ENCODE data around the gene PRSS56. TPM values are rescaled to one million over a fixed set of nuclear protein-coding genes. Genes with fewer than 3 reads are reported as not detected.

The PRSS56 gene
- not detected for total RNA-seq
- not detected for polyA plus RNA-seq
- long read RNA-seq, donor 1 = 0 reads
- long read RNA-seq, donor 2 = 0 reads

GRCh38 chr2:232519581-232520438 is at the start of gene PRSS56:
Gene PRSS56, plus strand, starts transcription at chr2:232520388. Its CDS starts 211 bp downstream, at chr2:232520599.
- no peaks in the 10 kb centered on the region for H3K27me3 ChIP-seq (ENCODE audit: control insufficient read depth in 1 of 2, insufficient read depth in 2 of 2, low read length in 1 of 2)
- H3K9me3 ChIP-seq (ENCODE audit: control insufficient read depth, low read length) = no peaks in the 10 kb centered on the region
- H3K4me1 ChIP-seq (ENCODE audit: control insufficient read depth in 1 of 2, insufficient read depth in 2 of 2, low read length in 2 of 2) = no peaks in the 10 kb centered on the region
- ATAC-seq (ENCODE audit: low FRiP score) (no peak), DNase-seq (no peak)
- no peak within 1 kb of the TSS for H3K27ac ChIP-seq (ENCODE audit: low read depth in 1 of 2, low read length in 2 of 2)
- 49 to 60% methylated on average over 18 to 19 of the region's 19 CpGs for WGBS, 2 donors
- H3K36me3 ChIP-seq (ENCODE audit: control insufficient read depth in 1 of 2, insufficient read depth in 2 of 2, low read length in 1 of 2) = no peaks in the 10 kb centered on the region
- no peak within 1 kb of the TSS for H3K4me3 ChIP-seq (ENCODE audit: low read length in 2 of 2)
- intact Hi-C loops (cut with DNase I) = loop anchor here in 1 of 2 donors (10.0 kb wide), 1 partner anchor 615 kb away; no protein-coding TSS in a partner anchor

- Histone ChIP-seq H3K27ac (ENCODE audit: low read depth in 1 of 2, low read length in 2 of 2) (no peak overlapping the region), H3K4me3 (ENCODE audit: low read length in 2 of 2) (no peak overlapping the region), H3K9me3 (ENCODE audit: control insufficient read depth, low read length) (no peaks in the 10 kb centered on the region), H3K4me1 (ENCODE audit: control insufficient read depth in 1 of 2, insufficient read depth in 2 of 2, low read length in 2 of 2) (no peaks in the 10 kb centered on the region), H3K27me3 (ENCODE audit: control insufficient read depth in 1 of 2, insufficient read depth in 2 of 2, low read length in 1 of 2) (peaks cover 0 to 4% of the 10 kb centered on the region in 2 donors), H3K36me3 (ENCODE audit: control insufficient read depth in 1 of 2, insufficient read depth in 2 of 2, low read length in 1 of 2) (no peaks in the 10 kb centered on the region)
- WGBS, 2 donors = 12% methylated on average over 6 of the region's 6 CpGs
- no peak for ATAC-seq (ENCODE audit: low FRiP score)
- no peak for DNase-seq
- intact Hi-C loops (cut with DNase I) = no loop called here
Observed at GRCh38 chr2:232473467-232473890, 46.7 kb upstream of the PRSS56 start.

- peaks cover 0 to 1% of the 10 kb centered on the region in 2 donors for H3K27me3 ChIP-seq (ENCODE audit: control insufficient read depth in 1 of 2, insufficient read depth in 2 of 2, low read length in 1 of 2)
- WGBS, 2 donors = 75 to 87% methylated on average over 2 of the region's 2 CpGs
- DNase-seq (peak; percentile 17 to 31), ATAC-seq (ENCODE audit: low FRiP score) (no peak)
- H3K27ac ChIP-seq (ENCODE audit: low read depth in 1 of 2, low read length in 2 of 2) = no peak overlapping the region
- intact Hi-C loops (cut with DNase I) = no loop called here
- no peaks in the 10 kb centered on the region for H3K4me1 ChIP-seq (ENCODE audit: control insufficient read depth in 1 of 2, insufficient read depth in 2 of 2, low read length in 2 of 2)
- no peaks in the 10 kb centered on the region for H3K36me3 ChIP-seq (ENCODE audit: control insufficient read depth in 1 of 2, insufficient read depth in 2 of 2, low read length in 1 of 2)
- H3K4me3 ChIP-seq (ENCODE audit: low read length in 2 of 2) = no peak overlapping the region
- H3K9me3 ChIP-seq (ENCODE audit: control insufficient read depth, low read length) = no peaks in the 10 kb centered on the region
Observed at GRCh38 chr2:232476045-232476444, 44.1 kb upstream of the PRSS56 start.

GRCh38 chr2:232476791-232477190 is 43.4 kb upstream of the PRSS56 start:
- Histone ChIP-seq H3K4me3 (ENCODE audit: low read length in 2 of 2) (no peak overlapping the region), H3K27me3 (ENCODE audit: control insufficient read depth in 1 of 2, insufficient read depth in 2 of 2, low read length in 1 of 2) (peaks cover 0 to 1% of the 10 kb centered on the region in 2 donors), H3K36me3 (ENCODE audit: control insufficient read depth in 1 of 2, insufficient read depth in 2 of 2, low read length in 1 of 2) (no peaks in the 10 kb centered on the region), H3K4me1 (ENCODE audit: control insufficient read depth in 1 of 2, insufficient read depth in 2 of 2, low read length in 2 of 2) (no peaks in the 10 kb centered on the region), H3K9me3 (ENCODE audit: control insufficient read depth, low read length) (no peaks in the 10 kb centered on the region), H3K27ac (ENCODE audit: low read depth in 1 of 2, low read length in 2 of 2) (no peak overlapping the region)
- DNase-seq (peak; percentile 35 to 55), ATAC-seq (ENCODE audit: low FRiP score) (no peak)
- WGBS, 2 donors = 90 to 93% methylated on average over 7 of the region's 7 CpGs
- intact Hi-C loops (cut with DNase I) = no loop called here

- 90 to 93% methylated on average over 13 of the region's 13 CpGs for WGBS, 2 donors
- no peaks in the 10 kb centered on the region for H3K9me3 ChIP-seq (ENCODE audit: control insufficient read depth, low read length)
- H3K36me3 ChIP-seq (ENCODE audit: control insufficient read depth in 1 of 2, insufficient read depth in 2 of 2, low read length in 1 of 2) = no peaks in the 10 kb centered on the region
- intact Hi-C loops (cut with DNase I) = no loop called here
- no peak overlapping the region for H3K27ac ChIP-seq (ENCODE audit: low read depth in 1 of 2, low read length in 2 of 2)
- DNase-seq (peak; percentile 37 to 54), ATAC-seq (ENCODE audit: low FRiP score) (no peak)
- no peak overlapping the region for H3K4me3 ChIP-seq (ENCODE audit: low read length in 2 of 2)
- peaks cover 0 to 1% of the 10 kb centered on the region in 2 donors for H3K27me3 ChIP-seq (ENCODE audit: control insufficient read depth in 1 of 2, insufficient read depth in 2 of 2, low read length in 1 of 2)
- no peaks in the 10 kb centered on the region for H3K4me1 ChIP-seq (ENCODE audit: control insufficient read depth in 1 of 2, insufficient read depth in 2 of 2, low read length in 2 of 2)
Observed at GRCh38 chr2:232477751-232478510, 42.3 kb upstream of the PRSS56 start.

- 75% methylated on average over 19 of the region's 19 CpGs for WGBS, 2 donors
- DNase-seq = peak; percentile 21 to 61
- Histone ChIP-seq H3K4me1 (ENCODE audit: control insufficient read depth in 1 of 2, insufficient read depth in 2 of 2, low read length in 2 of 2) (no peaks in the 10 kb centered on the region), H3K27me3 (ENCODE audit: control insufficient read depth in 1 of 2, insufficient read depth in 2 of 2, low read length in 1 of 2) (no peaks in the 10 kb centered on the region), H3K9me3 (ENCODE audit: control insufficient read depth, low read length) (no peaks in the 10 kb centered on the region), H3K4me3 (ENCODE audit: low read length in 2 of 2) (no peak overlapping the region), H3K27ac (ENCODE audit: low read depth in 1 of 2, low read length in 2 of 2) (no peak overlapping the region), H3K36me3 (ENCODE audit: control insufficient read depth in 1 of 2, insufficient read depth in 2 of 2, low read length in 1 of 2) (no peaks in the 10 kb centered on the region)
- no peak for ATAC-seq (ENCODE audit: low FRiP score)
- intact Hi-C loops (cut with DNase I) = no loop called here
Observed at GRCh38 chr2:232478571-232479340, 41.4 kb upstream of the PRSS56 start.

GRCh38 chr2:232479341-232480200 is 40.6 kb upstream of the PRSS56 start:
- DNase-seq = peak in 1 of 2 donors; percentile 64
- 73 to 75% methylated on average over 21 of the region's 21 CpGs for WGBS, 2 donors
- Histone ChIP-seq H3K4me3 (ENCODE audit: low read length in 2 of 2) (no peak overlapping the region), H3K9me3 (ENCODE audit: control insufficient read depth, low read length) (no peaks in the 10 kb centered on the region), H3K27ac (ENCODE audit: low read depth in 1 of 2, low read length in 2 of 2) (no peak overlapping the region), H3K27me3 (ENCODE audit: control insufficient read depth in 1 of 2, insufficient read depth in 2 of 2, low read length in 1 of 2) (no peaks in the 10 kb centered on the region), H3K4me1 (ENCODE audit: control insufficient read depth in 1 of 2, insufficient read depth in 2 of 2, low read length in 2 of 2) (no peaks in the 10 kb centered on the region), H3K36me3 (ENCODE audit: control insufficient read depth in 1 of 2, insufficient read depth in 2 of 2, low read length in 1 of 2) (no peaks in the 10 kb centered on the region)
- intact Hi-C loops (cut with DNase I) = no loop called here
- no peak for ATAC-seq (ENCODE audit: low FRiP score)
